Vagina (tissue), 2 donors: ENCODE measurements around the gene ZMYM3.

ENCODE experiments used
- POLR2A ChIP-seq, 2 donors: fragments of 450-650 bp; IDR thresholded peaks; one replicate each; pipeline ENCODE4 v1.6.1; 2017; ENCODE audit warnings: antibody characterized with exemption in 2 of 2, mild to moderate bottlenecking in 2 of 2, moderate library complexity in 2 of 2
- POLR2AphosphoS5 ChIP-seq, 2 donors: sonication (generic); formaldehyde crosslinking; IDR thresholded peaks; one replicate each; pipeline ENCODE4 v1.9.0; 2017; ENCODE audit warnings: antibody characterized with exemption in 2 of 2, mild to moderate bottlenecking in 2 of 2, low read depth in 1 of 2; ENCODE audit not compliant: insufficient read depth in 1 of 2
- TF ChIP-seq, protein P1 (sequence below), 3 experiments: fragments of 450-650 bp in 2 of 3; fragments of 200-600 bp in 1 of 3; sonication (generic) in 1 of 3; IDR thresholded peaks; one replicate each; pipeline ENCODE4 v1.5.1; 2017 to 2019; ENCODE audit warnings: antibody characterized with exemption in 3 of 3, mild to moderate bottlenecking in 2 of 3, moderate library complexity in 2 of 3

DNA sequence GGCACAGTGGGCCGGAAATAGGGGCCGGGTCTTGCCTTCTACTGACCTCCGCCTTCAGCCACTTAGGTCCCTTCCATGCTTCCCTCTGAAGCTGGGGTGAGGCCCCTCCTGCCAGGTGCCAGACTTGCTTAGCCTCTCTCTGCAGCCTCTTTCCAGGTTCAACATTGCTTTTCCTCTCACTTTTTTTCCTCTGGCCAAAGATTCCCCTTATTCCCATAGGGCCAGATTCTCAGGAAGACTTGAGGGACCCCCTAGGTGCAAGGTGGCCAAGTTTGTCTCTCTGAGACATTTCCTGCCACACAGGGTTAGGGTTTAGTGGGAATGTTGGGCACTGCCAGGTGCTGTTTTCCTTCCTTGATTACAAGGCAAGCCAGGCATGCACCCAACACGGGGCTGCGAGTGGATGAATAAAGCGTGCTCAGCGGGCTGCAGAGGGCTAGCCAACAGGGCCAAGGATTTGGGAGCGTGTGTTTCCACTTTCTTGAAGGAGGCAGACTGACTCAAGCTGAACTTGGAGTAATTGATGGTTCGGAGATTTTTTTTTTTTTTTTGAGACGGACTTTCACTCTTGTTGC is 38.5 kb downstream of the ZMYM3 start:
- TF ChIP-seq, protein P1, sequence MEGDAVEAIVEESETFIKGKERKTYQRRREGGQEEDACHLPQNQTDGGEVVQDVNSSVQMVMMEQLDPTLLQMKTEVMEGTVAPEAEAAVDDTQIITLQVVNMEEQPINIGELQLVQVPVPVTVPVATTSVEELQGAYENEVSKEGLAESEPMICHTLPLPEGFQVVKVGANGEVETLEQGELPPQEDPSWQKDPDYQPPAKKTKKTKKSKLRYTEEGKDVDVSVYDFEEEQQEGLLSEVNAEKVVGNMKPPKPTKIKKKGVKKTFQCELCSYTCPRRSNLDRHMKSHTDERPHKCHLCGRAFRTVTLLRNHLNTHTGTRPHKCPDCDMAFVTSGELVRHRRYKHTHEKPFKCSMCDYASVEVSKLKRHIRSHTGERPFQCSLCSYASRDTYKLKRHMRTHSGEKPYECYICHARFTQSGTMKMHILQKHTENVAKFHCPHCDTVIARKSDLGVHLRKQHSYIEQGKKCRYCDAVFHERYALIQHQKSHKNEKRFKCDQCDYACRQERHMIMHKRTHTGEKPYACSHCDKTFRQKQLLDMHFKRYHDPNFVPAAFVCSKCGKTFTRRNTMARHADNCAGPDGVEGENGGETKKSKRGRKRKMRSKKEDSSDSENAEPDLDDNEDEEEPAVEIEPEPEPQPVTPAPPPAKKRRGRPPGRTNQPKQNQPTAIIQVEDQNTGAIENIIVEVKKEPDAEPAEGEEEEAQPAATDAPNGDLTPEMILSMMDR (IDR thresholded peaks at IDR 0.05), result no peak
- TF ChIP-seq POLR2A (IDR thresholded peaks at IDR 0.05), result no peak
- no peak for TF ChIP-seq POLR2AphosphoS5 (IDR thresholded peaks at IDR 0.05; ENCODE audit: insufficient read depth in 1 of 2, low read depth in 1 of 2)
